Activated T-cell treated with anti-CD3 and anti-CD28 coated beads for 1 hour (primary cell): ENCODE results near the gene GORASP1.

ENCODE experiments used
- DNase-seq: peaks from one replicate; pipeline ENCODE4 v3.0.0-alpha.2; 2020; ENCODE audit warnings: low read depth

Gene GORASP1

GRCh38 chr3:39141171-39141995 lies 34.0 kb upstream of the GORASP1 start:
- no peak for DNase-seq

DNA sequence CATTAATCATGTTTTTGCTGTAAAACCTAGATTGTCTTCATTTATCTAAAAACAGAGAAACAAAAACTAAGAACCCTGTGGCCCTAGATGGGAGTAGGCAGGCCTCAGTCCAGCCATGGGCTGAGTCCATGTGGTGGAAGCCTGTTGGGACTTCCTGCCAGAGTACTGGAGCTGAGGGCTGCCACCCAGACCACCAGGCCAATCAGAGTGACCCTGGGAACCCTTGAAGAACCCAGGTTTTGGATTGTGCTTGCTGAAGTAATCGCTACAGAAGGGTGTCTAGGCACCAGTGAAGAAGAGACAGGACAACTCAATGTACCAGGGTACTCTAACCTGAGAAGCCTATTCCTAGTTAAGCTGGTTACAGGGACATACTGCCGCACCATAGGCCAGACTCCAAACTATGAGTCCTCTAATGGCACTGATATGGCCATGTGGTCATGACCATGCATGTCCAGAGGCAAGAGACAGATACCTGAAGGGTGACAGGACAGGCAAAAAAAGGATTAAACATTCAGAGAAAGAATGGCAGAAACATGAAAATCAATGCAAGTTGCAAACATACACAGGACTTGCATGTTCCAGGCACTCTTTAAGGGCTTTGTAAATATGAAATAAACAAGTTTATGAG lies 33.0 kb upstream of the GORASP1 start:
- DNase-seq = no peak

GRCh38 chr3:39139442-39139841 lies 32.0 kb upstream of the GORASP1 start:
- DNase-seq = no peak

DNA sequence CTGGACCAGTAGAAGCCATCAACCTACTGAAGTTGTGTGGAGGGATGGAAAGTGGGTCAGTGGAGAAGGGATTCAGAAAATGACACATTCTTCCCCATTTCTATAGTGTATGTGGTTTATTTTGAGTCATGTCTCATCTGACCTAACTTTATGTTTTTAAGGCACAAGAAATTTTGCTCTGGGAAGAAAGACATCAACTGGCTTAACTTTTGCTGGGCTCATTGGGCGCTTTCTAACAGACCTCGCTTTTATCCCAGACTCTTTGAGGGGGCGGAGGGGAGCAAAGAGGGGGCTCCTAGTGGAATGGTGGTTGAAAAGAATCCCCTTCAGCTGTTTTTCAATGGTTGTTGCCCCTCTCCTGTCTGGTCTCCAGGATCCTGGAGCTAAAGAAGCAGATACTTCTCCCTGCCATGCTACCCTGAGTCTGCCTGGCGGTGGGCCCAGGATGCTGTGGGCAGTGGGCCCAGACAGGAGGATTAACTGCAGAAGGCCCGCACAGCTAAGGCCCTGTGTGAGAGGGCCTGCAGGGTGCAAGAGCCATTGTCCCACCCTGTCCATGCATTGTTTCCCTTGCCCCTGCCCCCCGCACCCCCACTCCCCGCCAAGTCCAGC lies 31.5 kb upstream of the GORASP1 start:
- DNase-seq = no peak

GRCh38 chr3:39137991-39138803 lies 30.8 kb upstream of the GORASP1 start:
- DNase-seq = no peak

- DNase-seq = no peak
Measured at GRCh38 chr3:39137435-39137936, 30.1 kb upstream of the GORASP1 start.

DNA sequence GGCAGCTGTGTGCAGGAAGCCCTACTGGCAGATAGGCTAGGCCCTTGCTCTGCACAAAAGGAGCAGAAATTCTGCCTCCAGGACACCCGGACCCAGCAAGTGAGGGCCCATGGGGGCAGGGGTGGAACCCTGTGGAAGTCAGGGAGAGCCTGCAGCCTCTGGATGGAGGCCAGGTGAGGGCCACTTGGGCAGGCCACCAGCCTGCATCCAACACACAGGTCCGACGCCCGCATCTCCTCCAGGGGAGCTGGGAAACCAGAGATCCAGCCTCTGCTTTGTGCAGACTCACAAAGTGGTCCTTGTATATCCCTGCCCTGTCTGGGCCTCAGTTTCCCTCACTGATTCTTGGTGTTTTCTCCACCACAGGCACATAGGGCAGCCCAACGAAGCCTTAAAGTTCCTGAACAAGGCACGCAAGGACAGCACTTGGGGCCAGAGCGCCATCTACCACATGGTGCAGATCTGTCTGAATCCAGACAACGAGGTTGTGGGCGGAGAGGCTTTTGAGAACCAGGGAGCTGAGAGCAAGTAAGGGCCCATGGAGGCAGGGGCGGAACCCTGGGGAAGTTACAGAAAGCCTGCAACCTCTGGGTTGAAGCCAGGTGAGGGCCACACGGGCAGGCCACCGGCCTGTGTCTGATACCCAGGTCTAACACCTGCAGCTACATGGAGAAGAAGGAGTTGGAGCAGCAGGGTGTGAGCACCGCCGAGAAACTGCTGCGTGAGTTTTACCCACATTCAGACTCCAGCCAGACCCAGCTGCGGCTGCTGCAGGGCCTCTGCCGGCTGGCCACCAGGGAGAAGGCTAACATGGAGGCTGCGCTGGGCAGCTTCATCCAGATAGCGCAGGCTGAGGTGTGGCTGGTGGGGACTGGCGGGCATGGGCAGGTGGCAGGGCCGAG lies 29.4 kb upstream of the GORASP1 start:
- no peak for DNase-seq

GRCh38 chr3:39135170-39135805 lies 27.9 kb upstream of the GORASP1 start:
- no peak for DNase-seq

GRCh38 chr3:39134305-39134704 lies 26.9 kb upstream of the GORASP1 start:
- DNase-seq = no peak

DNA sequence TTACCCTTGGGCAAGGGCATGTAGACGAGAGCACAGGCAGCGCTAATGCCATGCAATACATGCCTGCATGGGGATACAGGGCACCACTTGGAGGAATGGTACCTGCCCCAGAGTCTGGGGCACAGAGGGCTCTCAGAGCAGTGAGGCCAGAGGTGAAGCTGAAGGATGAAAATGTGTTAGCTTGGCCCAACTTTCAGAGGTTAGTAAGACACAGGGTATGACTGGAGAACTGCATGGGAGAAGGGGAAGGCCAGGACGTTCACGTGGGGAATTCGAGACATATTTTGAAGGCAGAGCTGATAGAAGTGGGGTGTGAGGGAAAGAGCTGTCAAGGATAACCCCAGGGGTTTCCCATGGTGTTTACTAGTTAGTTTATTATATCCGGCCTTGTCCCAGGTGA lies 26.4 kb upstream of the GORASP1 start:
- DNase-seq = no peak

GRCh38 chr3:39133093-39133490 lies 25.7 kb upstream of the GORASP1 start:
- no peak for DNase-seq

- DNase-seq = no peak
Measured at GRCh38 chr3:39132096-39133092, 25.0 kb upstream of the GORASP1 start.

- DNase-seq = no peak
Measured at GRCh38 chr3:39130693-39131265, 23.4 kb upstream of the GORASP1 start.

GRCh38 chr3:39130026-39130425 lies 22.6 kb upstream of the GORASP1 start:
- DNase-seq = no peak

GRCh38 chr3:39128951-39129350 lies 21.5 kb upstream of the GORASP1 start:
- no peak for DNase-seq

DNA sequence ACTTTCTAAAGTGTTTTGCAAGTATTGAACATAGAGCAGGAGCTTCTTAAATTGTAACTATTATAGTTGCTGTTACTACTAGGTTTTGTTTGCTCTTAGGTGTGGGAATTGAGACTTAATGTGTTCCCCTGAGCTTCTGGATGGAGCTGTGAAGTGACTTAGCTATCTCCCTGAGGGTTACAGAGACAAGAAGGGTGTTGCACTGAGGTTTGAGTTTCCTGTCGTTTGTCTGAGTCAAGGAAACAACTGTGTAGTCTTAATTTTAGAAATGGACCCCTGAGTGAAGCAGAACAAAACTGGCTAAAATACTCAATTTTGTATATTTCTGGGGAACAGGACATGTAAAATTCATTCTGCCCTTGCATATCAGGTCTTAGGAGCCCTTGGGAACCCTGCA lies 20.5 kb upstream of the GORASP1 start:
- DNase-seq = no peak

DNA sequence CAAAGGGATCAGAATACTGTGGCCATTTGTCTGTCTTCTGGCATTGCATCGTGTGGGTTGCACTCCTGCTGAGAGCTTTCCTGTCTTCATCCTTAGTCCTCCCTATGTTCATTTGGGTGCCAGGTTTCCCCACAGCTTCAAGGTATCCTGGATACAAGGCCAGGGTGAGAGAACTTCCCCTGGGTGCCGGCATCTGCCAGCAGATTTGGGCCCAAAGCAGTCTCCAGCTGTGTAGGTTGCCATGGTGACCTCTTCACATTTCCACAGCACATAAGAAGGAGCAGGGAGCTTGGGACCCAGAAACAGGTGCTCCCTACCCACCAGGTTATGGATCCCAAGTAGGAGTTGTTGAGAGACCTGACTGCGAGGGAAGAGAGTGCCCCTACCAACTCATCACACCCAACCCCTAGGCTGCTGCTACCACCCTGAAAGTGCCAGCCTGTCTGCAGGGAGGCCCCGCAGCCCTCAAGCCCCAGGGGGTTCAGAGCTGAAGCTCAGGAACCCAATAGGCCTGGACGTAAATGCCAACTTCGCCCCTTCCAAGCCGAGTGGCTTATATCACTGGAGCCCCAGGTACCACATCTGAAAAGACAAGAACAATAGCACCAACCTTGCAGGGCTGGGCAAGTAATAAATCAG lies 20.0 kb upstream of the GORASP1 start:
- no peak for DNase-seq

GRCh38 chr3:39126532-39127071 lies 19.2 kb upstream of the GORASP1 start:
- no peak for DNase-seq
